HEK293 (cell line): Measurements from ENCODE around the gene SLC5A12.

ENCODE experiments used
- CTCF ChIA-PET: fragments of 350-600 bp; formaldehyde crosslinking; extraction: SDS; loops from one replicate; lab custom pipeline; 2021; ENCODE audit warnings: antibody characterized with exemption; lab: Yijun Ruan, JAX
- POLR2A ChIA-PET: fragments of 300-600 bp; formaldehyde crosslinking; extraction: SDS; loops from one replicate; lab custom pipeline; 2020; ENCODE audit warnings: antibody characterized with exemption, inconsistent platforms; lab: Yijun Ruan, JAX
- H3K27ac ChIP-seq: fragments of 200-500 bp; sonication (Bioruptor generic); 2 replicates; pipeline ENCODE4 v1.5.1; 2014; ENCODE audit warnings: low read depth, low read length, control low read depth, inconsistent platforms; ENCODE audit errors: extremely low read depth
- H3K36me3 ChIP-seq, 2 experiments: fragments of 200-500 bp in 1 of 2; sonication (Bioruptor generic) in 1 of 2; 1 replicate in 1 of 2; 2 replicates in 1 of 2; pipeline ENCODE4 v1.5.1; 2014 to 2017; ENCODE audit warnings: inconsistent platforms in 2 of 2, low read length in 2 of 2; ENCODE audit not compliant: control insufficient read depth in 2 of 2, insufficient read depth in 1 of 2
- H3K4me1 ChIP-seq: fragments of 200-500 bp; sonication (Bioruptor generic); 2 replicates; pipeline ENCODE4 v1.5.1; 2014; ENCODE audit warnings: mild to moderate bottlenecking, low read length, inconsistent platforms; ENCODE audit not compliant: control insufficient read depth, insufficient read depth
- H3K4me3 ChIP-seq: 2 replicates; pipeline ENCODE4 v1.5.1; 2011; ENCODE audit warnings: low read depth, mild to moderate bottlenecking, control low read depth, low read length, moderate library complexity
- H3K9me3 ChIP-seq: fragments of 200-500 bp; sonication (Bioruptor generic); 2 replicates; pipeline ENCODE4 v1.5.1; 2014; ENCODE audit warnings: low read depth, low read length, inconsistent platforms; ENCODE audit not compliant: control insufficient read depth, insufficient read depth
- GLI4 ChIP-seq: fragments of 450-650 bp; formaldehyde crosslinking; IDR thresholded peaks from 2 replicates; pipeline ENCODE4 v1.5.1; 2016; ENCODE audit warnings: missing biosample characterization, missing genetic modification characterization
- INSM2 ChIP-seq: fragments of 450-650 bp; formaldehyde crosslinking; IDR thresholded peaks from 2 replicates; pipeline ENCODE4 v1.5.1; 2016; ENCODE audit warnings: missing biosample characterization, missing genetic modification characterization
- KLF17 ChIP-seq: fragments of 450-650 bp; formaldehyde crosslinking; IDR thresholded peaks from 2 replicates; pipeline ENCODE4 v1.5.1; 2016; ENCODE audit warnings: missing biosample characterization, missing genetic modification characterization
- KLF8 ChIP-seq: fragments of 450-650 bp; formaldehyde crosslinking; IDR thresholded peaks from 2 replicates; pipeline ENCODE4 v1.5.1; 2016; ENCODE audit warnings: missing biosample characterization, missing genetic modification characterization
- OVOL3 ChIP-seq: fragments of 450-650 bp; formaldehyde crosslinking; IDR thresholded peaks from 2 replicates; pipeline ENCODE4 v1.5.1; 2016; ENCODE audit warnings: missing biosample characterization, missing genetic modification characterization
- PBX3 ChIP-seq: sonication (generic); formaldehyde crosslinking; IDR thresholded peaks from 2 replicates; pipeline ENCODE4 v1.8.1; 2022; ENCODE audit warnings: mild to moderate bottlenecking, moderate library complexity, missing genetic modification reagents
- PRDM1 ChIP-seq: fragments of 450-650 bp; formaldehyde crosslinking; IDR thresholded peaks from 2 replicates; pipeline ENCODE4; 2016; ENCODE audit warnings: missing biosample characterization, missing genetic modification characterization
- WT1 ChIP-seq: fragments of 450-650 bp; formaldehyde crosslinking; IDR thresholded peaks from 2 replicates; pipeline ENCODE4 v1.5.1; 2016; ENCODE audit warnings: missing biosample characterization, missing genetic modification characterization
- ZBTB21 ChIP-seq: fragments of 450-650 bp; formaldehyde crosslinking; IDR thresholded peaks from 2 replicates; pipeline ENCODE4 v1.5.1; 2017; ENCODE audit warnings: missing biosample characterization, missing genetic modification characterization
- ZEB2 ChIP-seq: fragments of 450-650 bp; formaldehyde crosslinking; IDR thresholded peaks from 2 replicates; pipeline ENCODE4 v1.5.1; 2016; ENCODE audit warnings: missing biosample characterization, missing genetic modification characterization
- ZNF10 ChIP-seq: fragments of 450-650 bp; formaldehyde crosslinking; IDR thresholded peaks from 2 replicates; pipeline ENCODE4 v1.5.1; 2017; ENCODE audit warnings: missing biosample characterization, missing genetic modification characterization
- ZNF121 ChIP-seq: fragments of 450-650 bp; formaldehyde crosslinking; IDR thresholded peaks from 2 replicates; pipeline ENCODE4 v1.5.1; 2016; ENCODE audit warnings: missing biosample characterization, missing genetic modification characterization
- ZNF248 ChIP-seq: fragments of 450-650 bp; formaldehyde crosslinking; IDR thresholded peaks from 2 replicates; pipeline ENCODE4 v1.5.1; 2017; ENCODE audit warnings: missing biosample characterization, missing genetic modification characterization
- ZNF311 ChIP-seq: fragments of 450-650 bp; formaldehyde crosslinking; IDR thresholded peaks from 2 replicates; pipeline ENCODE4 v1.5.1; 2017; ENCODE audit warnings: missing biosample characterization, missing genetic modification characterization, borderline replicate concordance
- ZNF350 ChIP-seq: fragments of 450-650 bp; formaldehyde crosslinking; IDR thresholded peaks from 2 replicates; pipeline ENCODE4 v1.5.0; 2017; ENCODE audit warnings: missing biosample characterization, mild to moderate bottlenecking, missing genetic modification characterization
- ZNF362 ChIP-seq: fragments of 450-650 bp; formaldehyde crosslinking; IDR thresholded peaks from 2 replicates; pipeline ENCODE4 v1.5.1; 2016; ENCODE audit warnings: missing biosample characterization, missing genetic modification characterization
- ZNF37A ChIP-seq: fragments of 450-650 bp; IDR thresholded peaks from 2 replicates; pipeline ENCODE4 v1.5.1; 2018; ENCODE audit warnings: missing biosample characterization, missing genetic modification characterization
- ZNF391 ChIP-seq: fragments of 450-650 bp; formaldehyde crosslinking; IDR thresholded peaks from 2 replicates; pipeline ENCODE4 v1.5.1; 2016; ENCODE audit warnings: low read depth, missing biosample characterization, missing genetic modification characterization, borderline replicate concordance
- ZNF416 ChIP-seq: fragments of 450-650 bp; formaldehyde crosslinking; IDR thresholded peaks from 2 replicates; pipeline ENCODE4 v1.5.1; 2016; ENCODE audit warnings: missing biosample characterization, missing genetic modification characterization
- ZNF423 ChIP-seq: fragments of 450-650 bp; formaldehyde crosslinking; IDR thresholded peaks from 2 replicates; pipeline ENCODE4 v1.5.1; 2016; ENCODE audit warnings: missing biosample characterization, missing genetic modification characterization
- ZNF48 ChIP-seq: fragments of 450-650 bp; formaldehyde crosslinking; IDR thresholded peaks from 2 replicates; pipeline ENCODE4 v1.5.1; 2016; ENCODE audit warnings: missing biosample characterization, missing genetic modification characterization
- ZNF521 ChIP-seq: fragments of 450-650 bp; formaldehyde crosslinking; IDR thresholded peaks from 2 replicates; pipeline ENCODE4 v1.5.1; 2017; ENCODE audit warnings: missing biosample characterization, mild to moderate bottlenecking, missing genetic modification characterization
- ZNF610 ChIP-seq: fragments of 450-650 bp; formaldehyde crosslinking; IDR thresholded peaks from 2 replicates; pipeline ENCODE4 v1.5.1; 2016; ENCODE audit warnings: missing biosample characterization, missing genetic modification characterization, borderline replicate concordance
- ZNF621 ChIP-seq: fragments of 450-650 bp; formaldehyde crosslinking; IDR thresholded peaks from 2 replicates; pipeline ENCODE4 v1.5.1; 2017; ENCODE audit warnings: missing biosample characterization, missing genetic modification characterization
- ZNF624 ChIP-seq: fragments of 450-650 bp; formaldehyde crosslinking; IDR thresholded peaks from 2 replicates; pipeline ENCODE4 v1.5.1; 2017; ENCODE audit warnings: missing biosample characterization, missing genetic modification characterization
- ZNF658 ChIP-seq: fragments of 450-650 bp; formaldehyde crosslinking; IDR thresholded peaks from 2 replicates; pipeline ENCODE4; 2016; ENCODE audit warnings: missing biosample characterization, missing genetic modification characterization
- ZNF747 ChIP-seq: fragments of 450-650 bp; formaldehyde crosslinking; IDR thresholded peaks from 2 replicates; pipeline ENCODE4 v1.5.1; 2016; ENCODE audit warnings: missing biosample characterization, missing genetic modification characterization
- ZNF843 ChIP-seq: fragments of 450-650 bp; formaldehyde crosslinking; IDR thresholded peaks from 2 replicates; pipeline ENCODE4 v1.5.1; 2016; ENCODE audit warnings: missing biosample characterization, missing genetic modification characterization
- TF ChIP-seq, protein P1 (sequence below): fragments of 450-650 bp; formaldehyde crosslinking; IDR thresholded peaks from 2 replicates; pipeline ENCODE4 v1.5.1; 2016; ENCODE audit warnings: missing biosample characterization, missing genetic modification characterization, borderline replicate concordance

Gene SLC5A12

GRCh38 chr11:26761361-26761809 lies 39.5 kb upstream of the SLC5A12 start:
- TF ChIP-seq ZNF350 (tag by site-specific recombination) (no peak), ZNF621 (no peak), OVOL3 (no peak), ZNF121 (tag by site-specific recombination) (no peak), ZBTB21 (no peak), PBX3 (CRISPR knock-in tag) (no peak), ZNF747 (tag by site-specific recombination) (no peak), ZEB2 (no peak)
- H3K4me3 ChIP-seq, result no peak overlapping the region
- no peak overlapping the region for H3K27ac ChIP-seq
- H3K4me1 ChIP-seq, result no peaks in the 10 kb centered on the region
- H3K36me3 ChIP-seq, result no peaks in the 10 kb centered on the region
- H3K9me3 ChIP-seq, result no peaks in the 10 kb centered on the region
- ChIA-PET POLR2A (no interaction called here), CTCF (interaction anchor here (0.7 to 4.4 kb wide), 2 partner anchors 397 to 475 kb away, joined by 3 to 29 read pairs; no protein-coding TSS in a partner anchor)

DNA sequence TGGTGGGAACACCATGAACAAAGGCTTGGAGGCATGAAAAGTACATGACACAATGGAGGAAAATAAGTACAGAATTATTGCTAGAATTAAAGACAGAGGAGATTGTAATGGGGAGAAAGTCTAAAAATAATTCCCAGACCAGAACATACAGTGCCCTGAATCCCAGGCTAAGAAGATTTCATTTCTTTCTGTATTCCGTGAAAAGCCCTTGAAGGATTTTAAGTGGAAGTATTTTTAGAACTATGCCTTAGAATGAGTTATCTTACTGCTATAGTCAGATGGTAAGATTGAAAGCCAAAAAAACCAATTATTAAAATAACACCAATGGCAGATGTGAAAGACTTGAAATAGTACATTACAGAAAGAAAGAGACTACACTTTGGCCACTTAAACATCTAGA lies 36.1 kb upstream of the SLC5A12 start:
- no peak overlapping the region for H3K27ac ChIP-seq
- H3K4me1 ChIP-seq, result no peaks in the 10 kb centered on the region
- no peaks in the 10 kb centered on the region for H3K9me3 ChIP-seq
- no peaks in the 10 kb centered on the region for H3K36me3 ChIP-seq
- CTCF ChIA-PET, result interaction anchor here (1.0 to 4.4 kb wide), 2 partner anchors 366 to 401 kb away, joined by 5 to 29 read pairs; no protein-coding TSS in a partner anchor
- POLR2A ChIA-PET, result no interaction called here
- TF ChIP-seq INSM2 (no peak), PRDM1 (tag by site-specific recombination) (no peak), ZNF624 (tag by site-specific recombination) (no peak), GLI4 (tag by site-specific recombination) (no peak), ZNF658 (no peak), ZNF248 (tag by site-specific recombination) (no peak), ZNF423 (tag by site-specific recombination) (no peak)
- H3K4me3 ChIP-seq, result no peak overlapping the region

DNA sequence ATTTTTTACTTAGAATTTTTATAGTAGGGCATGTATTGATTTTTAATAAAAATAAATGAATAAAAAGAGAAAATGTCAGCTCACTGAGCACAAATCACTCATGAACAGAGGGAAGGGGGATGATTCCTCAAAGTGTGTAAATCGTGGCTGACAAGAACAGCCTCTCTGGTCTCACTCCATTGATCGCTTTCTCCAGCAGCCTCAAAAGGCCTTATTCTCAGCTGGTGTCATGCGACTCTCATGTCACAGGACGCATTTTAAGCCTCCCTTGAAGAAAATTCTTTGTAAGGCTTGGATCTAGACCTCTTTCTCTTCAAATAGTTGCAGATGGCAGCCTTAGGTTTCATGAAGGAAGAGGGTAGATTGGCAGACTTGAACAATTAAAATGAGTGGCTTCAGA lies 33.9 kb upstream of the SLC5A12 start:
- H3K36me3 ChIP-seq, result no peaks in the 10 kb centered on the region
- no peaks in the 10 kb centered on the region for H3K9me3 ChIP-seq
- POLR2A ChIA-PET, result no interaction called here
- H3K27ac ChIP-seq, result no peak overlapping the region
- H3K4me3 ChIP-seq, result no peak overlapping the region
- CTCF ChIA-PET, result interaction anchor here (0.6 to 2.0 kb wide), 5 partner anchors 249 to 730 kb away, joined by 3 to 27 read pairs (median 3); no protein-coding TSS in a partner anchor
- no peaks in the 10 kb centered on the region for H3K4me1 ChIP-seq
- TF ChIP-seq ZNF843 (no peak), ZNF521 (tag by site-specific recombination) (no peak), ZNF311 (tag by site-specific recombination) (no peak), ZNF48 (tag by site-specific recombination) (no peak), ZNF610 (tag by site-specific recombination) (no peak), ZNF362 (tag by site-specific recombination) (no peak), WT1 (tag by site-specific recombination) (no peak), KLF8 (tag by site-specific recombination) (no peak), ZNF391 (tag by site-specific recombination) (no peak), ZNF37A (no peak), KLF17 (no peak), ZNF10 (no peak), ZNF350 (tag by site-specific recombination) (no peak), ZNF416 (tag by site-specific recombination) (no peak)
- TF ChIP-seq, protein P1, sequence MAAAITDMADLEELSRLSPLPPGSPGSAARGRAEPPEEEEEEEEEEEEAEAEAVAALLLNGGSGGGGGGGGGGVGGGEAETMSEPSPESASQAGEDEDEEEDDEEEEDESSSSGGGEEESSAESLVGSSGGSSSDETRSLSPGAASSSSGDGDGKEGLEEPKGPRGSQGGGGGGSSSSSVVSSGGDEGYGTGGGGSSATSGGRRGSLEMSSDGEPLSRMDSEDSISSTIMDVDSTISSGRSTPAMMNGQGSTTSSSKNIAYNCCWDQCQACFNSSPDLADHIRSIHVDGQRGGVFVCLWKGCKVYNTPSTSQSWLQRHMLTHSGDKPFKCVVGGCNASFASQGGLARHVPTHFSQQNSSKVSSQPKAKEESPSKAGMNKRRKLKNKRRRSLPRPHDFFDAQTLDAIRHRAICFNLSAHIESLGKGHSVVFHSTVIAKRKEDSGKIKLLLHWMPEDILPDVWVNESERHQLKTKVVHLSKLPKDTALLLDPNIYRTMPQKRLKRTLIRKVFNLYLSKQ (tag by site-specific recombination), result no peak
